Fibroblast of the conjunctiva (primary cell): ENCODE data around the gene PNMA3.
"Not testable (repeated sequence)": the region's sequence is repeated elsewhere in the genome, so short reads cannot be mapped to it uniquely, and the experiment has no call there.

ENCODE experiments used
- DNase-seq: peaks from one replicate; pipeline ENCODE4 v3.0.0-alpha.2; 2010; ENCODE audit warnings: low read depth

PNMA3 gene

GRCh38 chrX:153055871-153056749 lies at the start of gene PNMA3:
Gene PNMA3 (plus strand): TSS chrX:153056470. CDS start chrX:153057056, 586 bp downstream.
- DNase-seq, result no peak

- DNase-seq, result not testable (repeated sequence)
Observed at GRCh38 chrX:153017174-153017573, 39.1 kb upstream of the PNMA3 start.

DNA sequence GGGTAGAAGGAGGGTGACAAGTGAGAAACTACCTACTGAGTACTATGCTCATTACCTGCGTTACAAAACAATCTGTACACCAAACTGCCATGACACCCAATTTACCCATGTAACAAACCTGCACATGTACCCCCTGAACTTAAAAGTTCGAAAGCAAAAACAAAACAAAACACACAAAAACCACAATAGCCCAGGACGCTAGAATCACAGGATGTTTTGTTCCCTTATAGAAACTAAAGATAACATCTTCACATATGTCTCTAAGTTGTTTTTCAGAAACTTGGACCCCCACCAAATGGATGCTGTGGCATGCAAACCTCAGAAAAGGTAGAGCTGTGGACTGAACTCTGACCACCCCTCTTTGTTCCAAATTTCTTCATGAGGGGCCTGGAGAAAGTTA lies 37.1 kb upstream of the PNMA3 start:
- DNase-seq, result no peak

- DNase-seq, result not testable (repeated sequence)
Observed at GRCh38 chrX:153026501-153026900, 29.8 kb upstream of the PNMA3 start.

- not testable (repeated sequence) for DNase-seq
Observed at GRCh38 chrX:153028487-153028886, 27.8 kb upstream of the PNMA3 start.

GRCh38 chrX:153029162-153029561 lies 27.1 kb upstream of the PNMA3 start:
- no peak for DNase-seq

DNA sequence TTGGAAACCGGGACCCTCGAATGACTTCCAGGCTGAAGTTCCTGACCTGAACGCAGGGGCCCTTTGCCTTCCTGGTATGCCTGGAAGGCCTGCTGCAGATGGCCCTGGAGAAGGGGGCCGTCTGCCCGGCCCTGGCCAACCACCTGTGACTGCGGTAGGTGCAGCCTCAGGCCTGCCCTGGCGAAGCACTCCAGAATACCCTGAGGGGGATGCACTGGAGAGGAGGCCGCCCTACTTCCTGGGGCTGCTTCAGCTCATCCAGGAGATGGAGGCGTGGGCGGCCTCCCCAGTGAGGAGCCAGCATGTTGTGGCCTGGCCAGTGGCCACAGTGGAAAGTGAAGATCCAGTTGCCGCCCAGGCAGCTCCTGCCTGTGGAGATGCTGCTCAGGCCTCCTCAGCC lies 26.4 kb upstream of the PNMA3 start:
- DNase-seq, result no peak

GRCh38 chrX:153030801-153031200 lies 25.5 kb upstream of the PNMA3 start:
- no peak for DNase-seq

DNA sequence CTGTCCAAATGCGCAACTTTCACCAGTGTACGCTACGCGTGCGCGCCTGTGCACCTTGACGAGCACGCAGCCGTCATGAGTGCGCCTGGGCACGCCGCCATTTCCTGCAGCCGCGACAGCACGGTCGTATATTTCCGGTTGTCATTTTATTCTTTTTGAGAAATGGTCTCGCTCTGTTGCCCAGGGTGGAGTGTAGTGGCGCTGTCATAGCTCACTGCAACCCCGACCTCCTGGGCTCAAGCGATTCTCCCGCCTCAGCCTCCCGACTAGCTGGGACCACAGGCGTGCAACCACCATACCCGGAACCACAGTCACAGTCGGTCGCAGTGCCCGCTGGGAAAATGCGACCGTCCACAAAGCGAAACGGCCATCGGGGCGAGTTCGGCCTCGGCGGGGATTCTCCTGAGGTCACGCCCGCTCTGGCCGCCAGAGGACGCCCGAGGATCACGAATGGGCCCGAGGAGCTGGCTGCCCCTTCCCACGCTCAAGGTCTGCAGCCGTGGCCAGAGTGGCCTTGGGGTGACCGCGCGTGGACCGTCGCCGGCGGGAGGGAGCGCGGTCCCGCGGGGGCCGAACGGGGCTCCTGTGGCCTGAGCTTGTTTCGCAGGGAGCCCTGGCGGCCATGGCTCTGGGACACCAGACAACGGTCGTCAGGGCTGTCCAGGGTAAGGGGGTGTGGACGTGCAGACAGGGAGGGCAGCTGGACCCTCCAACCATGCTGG lies 23.7 kb upstream of the PNMA3 start:
- peak; percentile 12 for DNase-seq

DNA sequence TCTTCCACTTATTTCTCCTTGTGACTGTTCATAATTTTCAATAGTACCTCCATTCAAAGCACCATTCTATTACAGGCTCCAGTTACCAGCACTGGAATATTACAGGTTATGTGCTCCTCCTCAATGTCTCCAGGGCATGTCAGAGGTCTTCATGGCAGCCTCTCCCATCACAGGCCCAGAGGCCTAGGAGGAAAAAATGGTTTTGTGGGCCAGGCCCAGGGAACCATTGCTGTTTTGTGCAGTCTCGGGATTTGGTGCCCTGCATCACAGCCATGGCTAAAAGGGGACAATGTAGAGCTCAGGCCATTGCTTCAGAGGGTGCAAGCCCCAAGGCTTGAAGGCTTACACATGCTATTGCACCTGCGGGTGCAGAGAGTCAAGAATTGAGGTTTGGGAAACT lies 7.2 kb upstream of the PNMA3 start:
- DNase-seq, result no peak

GRCh38 chrX:153052534-153052933 lies 3.7 kb upstream of the PNMA3 start:
- no peak for DNase-seq

DNA sequence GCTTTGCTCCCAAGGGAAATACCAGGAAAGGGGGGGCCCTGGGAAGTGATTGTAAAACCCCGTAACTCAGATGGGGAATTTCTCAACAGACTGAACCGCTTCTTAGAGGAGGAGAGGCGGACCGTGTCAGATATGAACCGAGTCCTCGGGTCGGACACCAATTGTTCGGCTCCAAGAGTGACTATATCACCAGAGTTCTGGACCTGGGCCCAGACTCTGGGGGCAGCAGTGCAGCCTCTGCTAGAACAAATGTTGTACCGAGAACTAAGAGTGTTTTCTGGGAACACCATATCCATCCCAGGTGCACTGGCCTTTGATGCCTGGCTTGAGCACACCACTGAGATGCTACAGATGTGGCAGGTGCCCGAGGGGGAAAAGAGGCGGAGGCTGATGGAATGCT lies 1.0 kb downstream of the PNMA3 start:
- no peak for DNase-seq

GRCh38 chrX:153059191-153060094 lies 3.2 kb downstream of the PNMA3 start:
- DNase-seq, result no peak

- no peak for DNase-seq
Observed at GRCh38 chrX:153060095-153060445, 3.8 kb downstream of the PNMA3 start.

DNA sequence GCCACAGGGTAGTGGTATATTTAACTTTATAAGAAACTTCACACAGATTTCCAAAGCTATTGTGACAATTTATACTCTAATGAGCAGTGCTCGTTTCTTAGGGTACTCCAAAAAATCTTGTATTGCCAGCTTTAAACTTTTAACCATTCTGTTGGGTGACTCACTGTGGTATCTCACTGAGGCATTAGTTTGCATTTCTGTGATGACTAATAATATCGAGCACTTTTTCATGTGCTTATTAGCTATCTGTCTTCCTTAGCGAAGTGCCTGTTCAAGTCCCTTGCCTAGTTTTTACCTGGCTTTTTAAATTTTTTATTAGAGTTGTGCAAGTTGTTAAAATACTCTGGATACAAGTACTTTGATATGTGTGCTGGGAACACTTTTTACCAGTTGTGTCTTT lies 5.5 kb downstream of the PNMA3 start:
- DNase-seq, result no peak

- DNase-seq, result no peak
Observed at GRCh38 chrX:153063315-153063714, 7.0 kb downstream of the PNMA3 start.

DNA sequence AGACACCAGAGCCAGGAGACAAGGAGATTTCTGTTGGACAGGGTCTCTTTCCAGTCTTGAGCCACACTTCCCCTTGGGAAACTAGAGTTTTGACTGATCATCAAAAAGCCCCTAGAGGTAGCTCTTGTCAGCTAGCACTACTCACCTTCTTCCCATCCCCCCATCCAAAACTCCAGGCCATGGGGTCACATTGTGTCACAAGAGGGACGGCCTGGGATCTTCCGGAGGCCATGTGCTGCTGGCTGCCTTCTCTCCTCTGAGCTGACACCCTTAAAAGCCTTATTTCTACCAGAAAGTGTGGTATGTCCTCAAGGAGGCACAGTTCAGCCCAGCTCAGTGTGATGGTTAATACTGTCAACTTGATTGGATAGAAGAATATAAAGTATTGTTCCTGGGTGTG lies 7.8 kb downstream of the PNMA3 start:
- DNase-seq, result no peak

DNA sequence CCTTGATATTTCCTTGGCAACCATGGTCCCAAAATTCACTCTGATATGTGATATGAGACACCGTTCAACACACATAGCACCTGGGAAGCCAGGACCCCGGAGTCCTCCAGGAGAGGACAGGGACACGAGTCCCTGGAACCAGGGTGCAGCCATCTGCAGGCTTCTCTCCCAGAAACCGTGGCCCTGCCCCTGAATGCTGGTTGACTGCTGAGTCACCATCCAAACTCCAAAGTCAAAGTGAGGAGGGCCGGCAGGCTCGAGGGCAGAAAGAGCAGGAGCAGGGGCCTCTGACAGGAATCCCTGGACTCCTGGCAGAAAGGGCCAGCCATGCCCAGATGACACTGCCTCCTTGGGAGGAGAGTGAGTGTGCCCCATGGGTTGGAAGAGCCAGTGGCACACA lies 9.1 kb downstream of the PNMA3 start:
- no peak for DNase-seq

GRCh38 chrX:153066402-153066801 lies 10.1 kb downstream of the PNMA3 start:
- not testable (repeated sequence) for DNase-seq

GRCh38 chrX:153071909-153072583 lies 15.8 kb downstream of the PNMA3 start, which contains the start of gene PNMA6A:
Gene PNMA6A (plus strand): TSS chrX:153072454. CDS start chrX:153073063, 609 bp downstream.
- not testable (repeated sequence) for DNase-seq

- not testable (repeated sequence) for DNase-seq
Observed at GRCh38 chrX:153073331-153073730, 17.1 kb downstream of the PNMA3 start.
